COR-L47 (cell line): ENCODE results near the gene RTP5.
"Not testable (repeated sequence)": the region's sequence is repeated elsewhere in the genome, so short reads cannot be mapped to it uniquely, and the experiment has no call there.

Experiments used
- DNase-seq: peaks from one replicate; lab custom pipeline; 2025; lab: John Stamatoyannopoulos, UW

Gene RTP5

DNA sequence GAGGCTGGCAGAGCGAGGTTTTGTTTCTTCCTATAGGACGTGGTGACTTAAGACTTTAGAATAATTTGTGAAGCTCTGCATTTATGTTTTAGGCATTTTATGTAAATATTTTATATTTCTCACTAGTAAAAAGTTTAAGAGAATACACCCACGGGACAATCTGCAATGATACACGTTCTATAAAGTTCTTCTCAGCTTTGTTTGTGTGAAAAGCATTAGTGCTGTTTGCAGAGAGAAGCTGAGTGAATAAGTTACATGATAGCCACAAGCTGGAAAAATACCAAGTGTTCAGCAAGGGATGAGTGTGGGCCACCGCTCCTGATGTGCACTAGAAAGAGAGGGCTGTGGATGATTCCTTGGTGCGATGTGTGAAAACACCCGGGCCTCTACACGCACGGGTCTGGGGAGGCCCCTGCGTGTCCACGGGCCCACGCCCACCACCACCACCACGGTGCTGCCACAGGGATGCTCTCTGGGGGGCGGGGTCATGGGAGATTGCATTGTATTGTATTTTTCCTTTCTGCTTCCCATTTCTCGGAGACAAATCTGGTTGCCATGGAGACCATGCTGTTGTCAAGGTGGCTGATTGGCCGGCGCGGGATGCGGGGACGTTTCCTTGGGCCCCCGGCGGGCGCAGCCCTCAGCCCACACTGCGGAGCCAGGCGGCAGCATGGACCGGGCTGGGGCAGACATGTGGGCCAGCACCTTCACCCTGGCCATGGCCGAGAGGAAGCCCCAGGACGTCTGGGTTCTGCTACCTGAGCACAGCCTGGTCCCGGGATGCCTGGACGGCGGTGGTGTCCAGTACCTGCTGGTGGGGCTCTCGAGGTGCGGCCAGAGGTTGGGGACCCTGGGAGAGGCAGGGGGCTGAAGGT lies at the start of gene RTP5:
RTP5 (plus strand) TSS at position 643 of the 875 bp plus-strand sequence; CDS start at position 671, 28 bp downstream.
- no peak for DNase-seq

DNA sequence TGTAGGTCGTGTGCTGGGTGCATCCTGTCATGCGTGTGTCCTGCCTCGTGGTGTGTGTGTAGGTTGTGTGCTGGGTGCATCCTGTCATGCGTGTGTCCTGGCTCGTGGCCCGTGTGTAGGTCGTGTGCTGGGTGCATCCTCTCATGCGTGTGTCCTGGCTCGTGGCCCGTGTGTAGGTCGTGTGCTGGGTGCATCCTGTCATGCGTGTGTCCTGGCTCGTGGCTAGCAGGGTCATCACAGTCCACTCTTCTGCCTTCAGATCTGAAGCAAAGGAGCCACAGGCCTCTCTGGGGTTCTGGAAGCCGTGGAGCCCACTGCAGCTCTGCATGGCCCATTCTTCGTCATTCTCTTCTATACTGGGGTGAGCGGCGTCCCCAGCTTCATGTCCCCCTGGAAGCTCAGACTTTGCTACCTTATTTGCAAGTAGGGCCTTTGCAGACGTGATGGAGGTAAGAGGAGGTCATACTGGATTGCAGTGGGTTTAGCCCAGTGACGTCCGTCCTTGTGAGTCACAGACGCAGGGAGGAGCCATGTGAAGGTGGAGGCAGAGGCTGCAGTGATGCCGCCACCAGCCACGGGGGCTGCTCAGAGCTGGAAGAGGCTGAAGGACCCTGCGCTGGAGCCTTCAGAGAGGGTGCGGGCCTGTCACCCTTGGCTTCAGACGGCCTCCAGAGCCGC lies 49.4 kb upstream of the RTP5 start:
- DNase-seq, result not testable (repeated sequence)

DNA sequence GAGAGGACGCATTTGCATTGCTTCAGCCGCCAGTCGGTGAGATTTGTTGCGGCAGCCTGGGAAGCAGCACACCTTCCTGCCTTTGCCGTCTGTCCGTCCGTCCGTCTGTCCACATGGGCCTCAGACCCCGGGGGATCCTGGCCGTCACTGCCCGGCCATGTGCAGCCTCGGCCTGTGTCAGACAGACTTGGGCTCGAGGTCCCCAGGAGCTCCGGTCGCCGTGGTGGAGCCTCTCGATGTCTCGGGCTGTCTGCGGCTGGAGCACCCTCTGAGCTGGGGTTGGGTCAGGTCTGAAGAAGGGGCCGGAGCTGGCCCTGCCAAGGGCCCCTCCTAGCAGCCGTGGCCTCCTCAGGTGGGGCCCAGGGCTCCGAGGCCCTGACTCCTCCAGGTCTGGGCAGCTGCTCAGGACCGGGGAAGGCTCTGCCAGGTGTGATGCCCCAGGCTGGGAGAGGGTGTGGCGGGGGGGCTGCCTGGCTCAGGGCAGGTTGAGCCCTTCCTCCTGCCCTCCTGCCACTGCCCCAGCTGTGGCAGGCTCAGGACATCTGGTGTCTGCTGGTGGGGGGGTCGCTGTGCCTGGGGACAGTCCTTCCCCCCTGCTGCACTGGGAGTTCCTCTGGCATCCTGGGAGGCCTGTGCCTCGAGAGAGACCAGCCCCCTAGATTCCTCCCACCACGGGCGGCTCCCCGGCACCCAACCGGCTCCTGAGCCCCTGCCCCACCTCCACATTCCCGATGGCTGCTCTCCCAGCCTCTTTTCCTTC lies 48.7 kb upstream of the RTP5 start:
- DNase-seq, result no peak

DNA sequence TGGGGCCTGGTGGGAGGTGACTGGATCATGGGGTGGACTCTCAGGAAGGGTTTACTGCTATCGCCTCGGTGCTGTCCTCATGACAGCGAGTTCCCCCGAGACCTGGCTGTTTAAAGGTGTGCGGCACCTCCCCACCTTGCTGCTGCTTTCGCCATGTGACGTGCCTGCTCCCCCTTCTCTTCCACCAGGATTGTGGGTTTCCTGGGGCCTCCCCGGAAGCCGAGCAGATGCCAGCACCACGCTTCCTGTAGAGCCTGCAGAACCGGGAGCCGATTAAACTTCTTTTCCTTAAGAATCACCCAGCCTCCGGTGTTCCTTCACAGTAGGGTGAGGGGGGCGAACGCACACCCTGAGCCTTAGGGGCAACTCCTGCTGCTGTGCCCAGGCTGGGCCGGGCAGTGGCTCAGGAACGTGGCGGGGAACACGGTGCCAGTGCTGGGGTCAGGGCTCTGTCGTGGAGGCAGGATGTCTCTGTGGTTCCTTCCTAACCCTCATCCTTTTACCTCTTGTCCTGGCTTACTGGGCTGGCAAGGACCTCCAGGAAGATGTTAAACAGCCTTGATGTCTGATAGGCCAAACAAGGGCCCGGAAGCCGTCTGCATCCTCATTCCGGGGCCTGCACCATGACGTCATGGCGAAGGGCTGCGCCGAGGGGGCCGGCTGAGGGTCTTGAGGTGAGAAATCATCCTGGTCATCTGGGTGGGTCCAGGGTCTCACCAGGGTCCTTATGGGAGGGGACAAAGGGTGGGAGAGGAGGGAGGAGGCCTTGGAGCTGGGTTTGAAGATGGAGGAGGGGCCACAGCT lies 47.9 kb upstream of the RTP5 start:
- no peak for DNase-seq

DNA sequence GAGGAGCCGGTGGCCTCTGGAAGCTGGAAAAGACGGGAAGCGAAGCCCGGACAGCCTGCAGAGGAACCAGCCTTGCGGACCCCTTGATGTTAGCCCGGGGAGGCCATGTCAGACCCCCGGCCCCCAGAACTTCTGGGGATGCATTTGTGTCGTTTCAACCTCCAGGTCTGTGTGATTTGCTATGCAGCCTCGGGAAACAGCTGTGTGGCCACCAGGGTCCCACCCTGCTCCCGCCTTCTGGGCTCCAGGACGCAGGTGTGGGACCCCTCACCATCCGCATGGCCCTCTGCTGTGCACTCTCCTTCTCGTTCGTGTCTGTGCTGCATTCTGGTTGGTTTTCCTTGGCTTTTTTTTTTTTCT lies 47.3 kb upstream of the RTP5 start:
- DNase-seq, result no peak

DNA sequence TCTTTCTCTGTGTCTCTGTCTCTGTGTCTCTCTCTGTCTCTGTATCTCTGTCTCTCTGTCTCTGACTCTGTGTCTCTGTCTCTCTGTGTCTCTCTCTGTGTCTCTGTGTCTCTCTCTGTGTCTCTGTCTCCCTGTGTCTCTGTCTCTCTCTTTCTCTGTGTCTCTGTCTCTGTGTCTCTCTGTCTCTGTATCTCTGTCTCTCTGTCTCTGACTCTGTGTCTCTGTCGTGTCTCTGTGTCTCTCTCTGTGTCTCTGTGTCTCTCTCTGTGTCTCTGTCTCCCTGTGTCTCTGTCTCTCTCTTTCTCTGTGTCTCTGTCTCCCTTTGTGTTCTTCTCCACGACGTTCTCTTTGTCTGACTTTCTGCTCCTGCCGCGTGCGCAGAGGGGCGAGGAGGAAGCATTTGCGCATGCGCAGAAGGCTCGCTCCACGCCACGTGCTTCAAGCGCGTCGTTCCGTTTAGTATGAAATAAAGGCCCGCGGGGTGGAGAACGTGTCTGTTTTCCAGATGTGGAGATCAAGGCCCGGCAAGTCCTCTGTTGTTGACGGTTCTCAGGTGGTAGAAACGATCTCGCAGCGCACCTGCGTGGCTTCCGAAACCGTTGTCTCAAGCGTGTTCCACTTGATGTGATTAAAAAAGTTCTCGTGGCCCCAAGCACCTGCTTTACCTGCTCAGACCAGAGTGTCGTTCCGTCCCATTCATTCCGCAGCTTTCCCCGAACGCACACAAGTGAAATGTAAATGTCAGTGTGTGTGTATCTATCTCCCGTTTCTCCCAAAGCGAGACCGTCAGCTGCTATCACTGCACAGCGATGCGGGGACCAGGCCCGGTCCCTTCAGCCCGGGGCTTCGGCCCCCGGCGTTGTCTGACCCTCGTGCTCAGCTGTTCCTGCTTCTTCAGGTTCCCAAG lies 45.7 kb upstream of the RTP5 start:
- not testable (repeated sequence) for DNase-seq

DNA sequence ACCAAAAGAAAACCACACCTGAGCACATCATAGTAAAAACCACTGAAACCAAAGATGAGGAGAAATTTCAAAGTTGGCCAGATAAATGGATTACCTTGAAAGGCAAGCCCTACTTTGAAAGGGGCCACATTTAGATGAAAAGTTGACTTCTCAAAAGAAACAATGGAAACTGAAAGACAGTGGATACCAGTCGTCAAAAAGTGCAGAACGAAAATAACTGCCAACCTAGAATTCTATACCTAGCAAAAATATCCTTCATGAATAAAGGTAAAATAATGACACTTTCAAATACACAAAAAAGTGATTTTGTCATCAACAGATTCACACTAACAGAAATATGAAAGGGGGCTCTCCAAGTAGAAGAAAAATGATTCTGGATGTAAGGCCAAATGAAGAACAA lies 42.1 kb upstream of the RTP5 start:
- no peak for DNase-seq

DNA sequence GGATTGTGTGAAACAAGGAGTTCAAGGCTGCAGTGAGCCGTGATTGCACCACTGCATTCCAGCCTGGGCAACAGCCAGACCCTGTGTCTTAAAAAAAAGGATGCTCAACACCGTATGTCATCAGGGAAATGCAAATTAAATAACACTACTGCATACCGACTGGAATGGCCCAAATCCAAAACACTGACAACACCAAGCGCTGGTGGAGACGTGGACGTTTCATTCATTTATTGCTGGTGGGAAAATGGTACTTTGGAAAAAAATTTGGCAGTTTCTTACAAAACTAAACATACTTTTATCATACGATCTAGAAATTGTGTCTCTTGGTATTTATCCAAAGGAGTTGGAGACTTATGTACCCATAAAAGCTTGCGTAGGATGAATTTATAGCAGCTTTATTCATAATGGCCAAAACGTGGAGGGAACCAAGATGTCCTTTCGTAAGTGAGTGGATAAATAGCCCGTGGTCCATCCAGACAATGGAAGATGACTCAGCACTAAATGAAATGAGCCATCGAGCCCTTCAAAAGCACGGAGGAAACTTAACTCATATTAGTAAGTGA lies 36.3 kb upstream of the RTP5 start:
- no peak for DNase-seq

DNA sequence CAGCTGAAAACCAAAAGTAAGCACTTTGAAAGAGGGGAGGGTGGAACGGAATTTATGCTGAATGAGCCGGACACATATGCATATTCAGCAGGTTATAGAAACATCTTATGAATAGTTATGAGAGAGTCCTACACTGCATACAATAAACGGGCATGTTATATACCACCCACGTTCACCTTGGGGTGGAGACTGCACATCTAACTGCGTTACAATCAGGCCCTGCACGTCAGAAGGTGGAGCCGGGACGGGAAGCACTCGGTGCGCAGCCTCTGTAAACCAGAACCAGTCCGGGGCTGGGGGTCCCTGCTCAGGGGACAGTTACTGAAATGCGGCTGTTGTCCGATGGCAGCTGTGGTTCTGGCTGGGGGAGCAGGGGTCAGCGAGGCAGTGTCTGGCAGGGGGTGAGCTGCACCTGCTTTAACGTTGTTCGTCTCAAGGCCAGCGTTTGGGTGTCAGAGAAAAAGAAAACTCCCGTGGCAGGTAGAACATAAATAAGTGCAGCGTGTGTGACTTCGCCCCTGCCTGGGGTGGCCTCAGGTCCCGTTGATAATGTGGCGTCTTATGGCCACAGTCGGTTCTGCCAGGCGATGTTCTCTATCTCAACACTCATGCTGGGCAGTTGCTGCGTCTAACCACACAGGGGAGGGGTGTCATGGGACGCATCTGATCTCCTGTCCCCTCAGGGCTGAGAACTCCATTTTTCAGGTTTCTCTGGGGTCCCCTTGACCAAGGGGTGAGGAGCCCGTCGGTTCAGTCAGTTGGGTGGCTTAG lies 35.6 kb upstream of the RTP5 start:
- DNase-seq, result not testable (repeated sequence)

DNA sequence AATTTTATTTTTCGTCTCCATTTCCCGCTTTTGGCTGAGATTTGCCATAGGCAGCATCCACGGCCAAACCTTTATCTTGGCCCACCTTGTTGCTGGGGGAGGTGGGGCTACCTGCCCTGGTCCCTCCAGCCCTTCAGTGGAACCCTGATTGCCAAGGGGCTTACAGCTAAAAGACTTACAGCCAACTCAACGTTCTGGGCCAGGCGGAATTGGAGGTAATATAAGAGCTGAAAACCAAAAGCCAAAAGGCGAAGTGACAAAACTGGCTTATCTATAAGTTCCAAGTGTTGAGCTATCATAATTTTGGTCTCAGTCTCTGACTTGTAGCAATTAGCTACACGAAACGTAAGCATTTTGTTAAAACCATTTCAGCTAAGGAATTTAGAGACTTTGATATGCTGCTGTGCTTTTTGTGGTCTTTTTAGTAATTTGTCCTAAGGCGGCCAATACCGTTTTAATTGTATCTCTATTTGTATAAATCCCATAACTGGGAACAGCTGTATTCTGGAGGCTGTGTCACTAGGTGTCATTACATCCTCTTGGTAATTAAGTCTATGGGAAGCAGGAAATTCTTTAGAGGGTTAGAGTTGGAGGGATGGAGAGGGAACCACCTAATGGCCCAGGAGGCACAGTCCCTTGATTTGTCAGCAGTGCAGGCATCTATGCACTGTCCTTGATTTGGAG lies 34.9 kb upstream of the RTP5 start:
- no peak for DNase-seq

DNA sequence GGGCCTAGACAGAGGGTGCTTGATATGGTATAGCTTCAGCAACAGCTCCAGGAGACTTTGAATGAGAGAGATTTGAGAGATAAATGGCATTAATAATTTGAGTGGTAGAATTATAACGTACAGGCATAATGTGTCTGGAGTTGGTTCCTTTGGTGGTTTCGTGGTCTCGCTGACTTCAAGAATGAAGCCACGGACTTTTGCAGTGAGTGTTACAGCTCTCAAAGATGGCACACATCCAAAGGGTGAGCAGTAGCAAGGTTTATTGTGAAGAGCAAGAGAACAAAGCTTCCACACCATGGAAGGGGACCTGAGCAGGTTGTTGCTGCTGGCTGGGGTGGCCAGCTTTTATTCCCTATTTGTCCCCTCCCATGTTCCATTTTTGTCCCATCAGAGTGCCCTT lies 33.9 kb upstream of the RTP5 start:
- DNase-seq, result no peak

DNA sequence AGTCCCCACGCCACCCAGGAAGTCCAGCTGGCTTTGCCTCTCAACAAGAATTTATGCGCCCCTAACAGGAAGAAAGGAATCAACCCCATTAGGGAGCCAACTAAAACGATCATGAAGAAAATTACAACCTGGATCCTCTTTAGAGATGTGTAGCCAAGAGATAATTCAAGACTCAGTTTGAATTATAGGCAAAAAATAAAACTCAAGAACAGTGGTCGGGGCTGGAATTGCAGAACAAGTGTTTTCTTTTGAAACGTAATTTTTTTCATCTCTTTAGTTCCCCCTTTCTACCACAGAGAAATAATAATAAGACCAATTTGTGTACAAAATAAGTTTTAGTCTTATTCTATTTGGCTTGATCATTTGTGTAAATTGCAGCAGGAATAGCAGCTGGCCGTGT lies 33.2 kb upstream of the RTP5 start:
- DNase-seq, result no peak

DNA sequence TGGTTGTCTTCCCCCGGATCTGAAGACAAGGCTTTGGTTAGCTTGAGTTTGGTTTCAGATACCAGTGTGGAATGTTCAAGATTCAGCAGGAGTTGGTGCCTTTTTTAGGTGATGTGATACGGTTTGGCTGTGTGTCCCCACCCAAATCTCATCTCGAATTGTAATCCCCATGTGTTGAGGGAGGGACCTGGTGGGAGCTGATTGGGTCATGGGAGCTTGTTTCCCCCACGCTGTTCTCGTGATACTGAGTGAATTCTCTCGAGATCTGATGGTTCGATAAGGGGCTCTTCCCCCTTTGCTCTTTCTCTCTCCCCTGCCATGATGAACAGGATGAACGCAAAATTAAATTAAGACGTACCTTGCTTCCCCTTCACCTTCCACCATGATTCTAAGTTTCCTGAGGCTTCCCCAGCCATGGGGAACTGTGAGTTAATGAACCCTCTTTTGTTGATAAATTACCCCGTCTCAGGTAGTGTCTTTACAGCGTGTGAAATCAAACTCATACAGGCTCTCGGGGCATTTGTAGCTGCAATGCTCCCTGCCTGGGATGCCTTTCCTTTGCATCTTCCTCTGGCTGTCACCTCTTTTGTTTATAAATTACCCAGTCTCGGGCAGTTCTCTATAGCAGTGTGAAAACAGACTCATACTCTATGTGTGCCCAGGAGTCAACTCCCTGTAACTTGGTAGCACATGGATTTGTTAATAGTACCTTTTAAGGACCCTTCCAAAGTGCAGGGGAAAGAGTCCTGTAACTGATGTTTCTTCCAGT lies 32.1 kb upstream of the RTP5 start:
- DNase-seq, result no peak

DNA sequence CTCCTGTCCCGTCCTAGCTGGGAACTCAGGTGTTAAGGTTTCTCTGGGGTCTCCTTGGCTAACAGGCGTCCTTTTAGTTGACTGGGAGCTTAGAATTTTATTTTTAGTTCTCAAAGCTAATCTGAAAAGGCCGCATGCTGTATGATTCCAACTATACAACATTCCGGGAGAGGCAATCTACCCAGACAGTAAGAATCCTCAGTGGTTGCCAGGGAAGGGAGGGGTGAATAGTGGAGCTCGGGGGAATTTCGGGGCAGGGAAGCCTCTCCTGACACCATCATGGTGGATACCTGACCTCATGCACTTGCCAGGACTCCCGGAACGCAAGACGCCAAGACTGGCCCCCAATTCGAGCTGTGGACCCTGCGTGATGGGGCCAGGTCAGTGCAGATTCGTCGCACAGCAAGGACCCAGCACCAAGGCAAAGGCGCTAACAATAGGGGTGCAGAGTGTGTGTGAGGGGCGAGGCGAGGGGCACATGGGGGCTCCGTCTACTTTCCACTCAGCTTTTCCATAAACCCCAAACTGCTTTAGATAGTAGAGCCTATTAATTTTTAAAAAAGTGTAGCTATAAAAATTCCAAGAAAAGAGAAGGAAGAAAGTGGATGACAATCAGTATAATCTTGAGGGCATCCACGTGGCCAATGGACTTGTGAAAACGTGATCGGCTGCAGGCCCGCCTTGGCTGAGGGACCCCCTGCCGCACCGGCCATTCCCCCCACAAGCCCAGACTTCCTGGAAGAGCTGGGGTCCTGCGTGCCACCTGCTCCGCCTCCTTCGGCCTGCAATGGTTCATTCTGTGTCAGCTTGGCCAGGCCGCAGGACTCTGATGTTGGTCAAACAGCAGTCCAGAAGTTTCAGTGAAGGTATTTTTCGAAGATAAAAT lies 28.1 kb upstream of the RTP5 start:
- no peak for DNase-seq

DNA sequence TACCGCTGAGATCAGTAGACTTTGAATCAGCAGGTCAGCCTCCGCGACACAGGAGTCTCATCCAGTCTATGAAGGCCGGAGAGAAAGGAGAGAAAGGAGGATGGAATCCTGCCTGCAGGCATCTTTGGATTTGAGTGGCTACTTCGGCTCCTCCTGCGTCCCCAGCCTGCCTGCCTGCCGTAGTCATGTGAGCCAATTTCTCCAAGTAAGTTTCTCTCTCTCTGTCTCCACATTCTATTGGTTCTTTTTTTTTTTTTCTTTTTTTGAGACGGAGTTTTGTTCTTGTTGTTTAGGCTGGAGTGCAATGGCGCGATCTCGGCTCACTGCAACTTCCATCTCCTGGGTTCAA lies 27.5 kb upstream of the RTP5 start:
- DNase-seq, result no peak

DNA sequence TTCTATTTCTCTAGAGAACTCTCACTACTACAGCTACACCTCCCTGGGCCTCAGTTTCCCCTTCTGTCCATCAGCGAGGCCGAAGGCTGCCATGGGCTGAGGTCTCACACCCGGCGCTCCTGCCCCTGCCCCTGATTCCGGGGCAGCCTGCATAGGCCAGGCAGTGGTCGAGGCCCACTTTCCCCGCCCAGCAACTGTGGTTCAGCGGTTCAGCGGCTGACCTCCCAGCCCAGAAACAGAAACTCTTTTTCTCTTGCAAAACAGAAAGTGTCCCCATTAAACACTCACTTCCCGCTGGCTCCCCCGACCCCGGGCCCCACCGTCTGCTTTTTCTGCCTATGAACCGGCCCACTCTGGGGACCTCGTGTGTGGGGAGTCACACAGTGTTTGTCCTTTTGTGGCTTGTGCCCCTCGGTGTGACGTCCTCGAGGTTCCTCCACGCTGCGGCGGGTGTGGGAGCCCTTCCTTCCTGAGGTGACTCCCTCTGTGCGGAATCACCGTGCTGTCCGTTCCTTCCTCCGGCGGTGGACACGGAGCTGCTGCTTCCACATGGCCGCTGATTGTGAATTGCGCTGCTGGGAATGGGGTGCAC lies 26.8 kb upstream of the RTP5 start:
- DNase-seq, result no peak
